ENCODE data around the gene EPHA7.

EPHA7 gene

GRCh38 chr6:93325761-93326160, 93.6 kb downstream of the EPHA7 start:
- POLR2A ChIA-PET, result no interaction called here

GRCh38 chr6:93323630-93324029, 95.7 kb downstream of the EPHA7 start:
- TF ChIP-seq CTCF (IDR thresholded peaks at IDR 0.05; ENCODE audit: insufficient read depth, low read length, missing control alignments), result no peak
- ChIA-PET CTCF (no interaction called here), POLR2A (no interaction called here)
- no peak overlapping the region for H3K4me3 ChIP-seq (ENCODE audit: low read depth, low read length)
- no peak for DNase-seq (ENCODE audit: low read depth, low spot score)

More at GRCh38 chr6:93325761-93326160, 93.6 kb downstream of the EPHA7 start:
- no peak for TF ChIP-seq CTCF (IDR thresholded peaks at IDR 0.05; ENCODE audit: insufficient read depth, low read length, missing control alignments)
- H3K4me3 ChIP-seq (ENCODE audit: low read depth, low read length), result no peak overlapping the region
- CTCF ChIA-PET, result no interaction called here
- DNase-seq (ENCODE audit: low read depth, low spot score), result no peak

GRCh38 chr6:93322651-93323050, 96.7 kb downstream of the EPHA7 start:
- no peak for TF ChIP-seq CTCF (IDR thresholded peaks at IDR 0.05; ENCODE audit: insufficient read depth, low read length, missing control alignments)
- ChIA-PET CTCF (no interaction called here), POLR2A (no interaction called here)

GRCh38 chr6:93319304-93319703, 100.1 kb downstream of the EPHA7 start:
- no peak for DNase-seq (ENCODE audit: low read depth, low spot score)
- TF ChIP-seq CTCF (IDR thresholded peaks at IDR 0.05; ENCODE audit: insufficient read depth, low read length, missing control alignments), result no peak
- H3K4me3 ChIP-seq (ENCODE audit: low read depth, low read length), result no peak overlapping the region
- ChIA-PET POLR2A (no interaction called here), CTCF (no interaction called here)

More at GRCh38 chr6:93322651-93323050, 96.7 kb downstream of the EPHA7 start:
- no peak for DNase-seq (ENCODE audit: low read depth, low spot score)
- no peak overlapping the region for H3K4me3 ChIP-seq (ENCODE audit: low read depth, low read length)

GRCh38 chr6:93318121-93318520, 101.2 kb downstream of the EPHA7 start:
- ChIA-PET POLR2A (no interaction called here), CTCF (no interaction called here)
- no peak for DNase-seq (ENCODE audit: low read depth, low spot score)
- no peak for TF ChIP-seq CTCF (IDR thresholded peaks at IDR 0.05; ENCODE audit: insufficient read depth, low read length, missing control alignments)
- H3K4me3 ChIP-seq (ENCODE audit: low read depth, low read length), result no peak overlapping the region

- H3K4me3 ChIP-seq (ENCODE audit: low read depth, low read length), result no peak overlapping the region
- ChIA-PET POLR2A (no interaction called here), CTCF (no interaction called here)
- TF ChIP-seq CTCF (IDR thresholded peaks at IDR 0.05; ENCODE audit: insufficient read depth, low read length, missing control alignments), result no peak
- DNase-seq (ENCODE audit: low read depth, low spot score), result no peak
Measured at GRCh38 chr6:93317592-93317991, 101.8 kb downstream of the EPHA7 start.
